GM12873 (cell line): ENCODE measurements around the gene GMPS.

Experiments
- CTCF ChIP-seq: IDR thresholded peaks from 2 replicates; pipeline ENCODE4 v1.5.1; 2012; ENCODE audit warnings: low read depth, mild to moderate bottlenecking, moderate library complexity, low read length, control low read depth; ENCODE audit not compliant: insufficient read depth; ENCODE audit errors: missing control alignments

The GMPS gene

GRCh38 chr3:155885292-155885691 is 14.8 kb downstream of the GMPS start:
- TF ChIP-seq CTCF = no peak

- no peak for TF ChIP-seq CTCF
These were observed 16.5 kb downstream of the GMPS start for GRCh38 chr3:155886915-155887314.

DNA sequence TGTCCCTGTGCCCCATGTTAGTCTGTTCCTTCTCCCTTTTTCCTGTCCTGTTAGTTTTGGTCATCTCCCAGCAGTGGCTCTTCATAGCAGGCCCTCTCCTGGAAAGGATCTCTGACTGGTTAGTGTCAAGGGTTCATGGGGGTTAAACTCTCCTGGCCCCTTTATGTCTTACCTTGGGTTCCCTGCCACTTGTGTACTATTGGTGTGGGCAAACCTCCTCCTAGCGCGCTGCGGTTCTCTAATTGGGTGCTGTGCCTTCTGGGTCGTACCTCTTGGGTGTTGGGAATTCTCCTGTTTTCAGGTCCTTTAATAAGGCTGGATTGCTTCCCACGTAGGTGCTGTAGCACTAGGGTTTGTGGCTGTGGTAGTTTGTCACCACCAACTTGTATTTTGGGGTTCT is 18.8 kb downstream of the GMPS start:
- no peak for TF ChIP-seq CTCF

DNA sequence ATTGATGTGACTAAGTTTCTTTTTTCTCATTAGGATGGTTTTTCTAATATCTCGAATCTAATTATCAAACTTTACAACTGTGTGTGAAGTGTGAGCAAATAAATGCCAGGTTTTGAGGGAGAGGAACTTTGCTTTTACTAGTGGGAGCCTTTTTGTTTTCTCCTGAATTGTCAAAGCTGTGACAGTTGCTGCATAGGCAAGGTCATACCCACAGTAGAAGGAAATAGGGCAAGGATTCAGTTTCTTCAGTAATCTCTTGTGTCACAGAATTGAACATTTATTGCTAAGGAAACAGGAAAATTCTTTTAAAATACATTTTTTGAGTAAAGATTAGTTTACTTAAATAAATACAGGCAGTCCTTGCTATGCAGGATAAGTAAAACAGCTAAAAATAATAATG is 19.5 kb downstream of the GMPS start:
- TF ChIP-seq CTCF = no peak

- TF ChIP-seq CTCF = no peak
These were observed 20.3 kb downstream of the GMPS start for GRCh38 chr3:155890671-155891190.

- TF ChIP-seq CTCF = no peak
These were observed 20.9 kb downstream of the GMPS start for GRCh38 chr3:155891321-155891720.

DNA sequence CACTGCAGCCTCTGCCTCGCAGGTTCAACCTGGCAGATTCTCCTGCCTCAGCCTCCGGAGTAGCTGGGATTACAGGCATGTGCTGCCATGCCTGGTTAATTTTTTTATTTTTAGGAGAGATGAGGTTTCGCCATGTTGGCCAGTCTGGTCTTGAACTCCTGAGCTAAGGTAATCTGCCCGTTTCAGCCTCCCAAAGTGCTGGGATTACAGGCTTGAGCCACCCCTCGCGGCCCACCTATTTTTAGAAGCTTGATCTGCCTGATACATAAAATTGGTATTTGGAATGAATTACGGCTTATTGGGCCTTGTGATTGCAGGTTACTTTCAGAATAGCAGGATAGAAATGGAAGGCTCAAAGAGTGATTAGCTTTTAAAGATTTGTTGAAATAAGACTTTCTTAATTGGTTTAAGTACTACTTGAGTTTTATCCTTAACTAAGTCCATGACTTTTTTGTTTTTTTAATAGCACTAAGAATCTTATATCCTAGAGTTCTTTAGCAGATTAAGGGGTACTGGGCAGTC is 25.0 kb downstream of the GMPS start:
- no peak for TF ChIP-seq CTCF
